Measurements from ENCODE around the gene CBARP. TPM values are rescaled to one million over a fixed set of nuclear protein-coding genes. Genes with fewer than 3 reads are reported as not detected.

CBARP gene
- total RNA-seq, 2 experiments from 2014 or later, result 0.33 to 0.46 TPM

DNA sequence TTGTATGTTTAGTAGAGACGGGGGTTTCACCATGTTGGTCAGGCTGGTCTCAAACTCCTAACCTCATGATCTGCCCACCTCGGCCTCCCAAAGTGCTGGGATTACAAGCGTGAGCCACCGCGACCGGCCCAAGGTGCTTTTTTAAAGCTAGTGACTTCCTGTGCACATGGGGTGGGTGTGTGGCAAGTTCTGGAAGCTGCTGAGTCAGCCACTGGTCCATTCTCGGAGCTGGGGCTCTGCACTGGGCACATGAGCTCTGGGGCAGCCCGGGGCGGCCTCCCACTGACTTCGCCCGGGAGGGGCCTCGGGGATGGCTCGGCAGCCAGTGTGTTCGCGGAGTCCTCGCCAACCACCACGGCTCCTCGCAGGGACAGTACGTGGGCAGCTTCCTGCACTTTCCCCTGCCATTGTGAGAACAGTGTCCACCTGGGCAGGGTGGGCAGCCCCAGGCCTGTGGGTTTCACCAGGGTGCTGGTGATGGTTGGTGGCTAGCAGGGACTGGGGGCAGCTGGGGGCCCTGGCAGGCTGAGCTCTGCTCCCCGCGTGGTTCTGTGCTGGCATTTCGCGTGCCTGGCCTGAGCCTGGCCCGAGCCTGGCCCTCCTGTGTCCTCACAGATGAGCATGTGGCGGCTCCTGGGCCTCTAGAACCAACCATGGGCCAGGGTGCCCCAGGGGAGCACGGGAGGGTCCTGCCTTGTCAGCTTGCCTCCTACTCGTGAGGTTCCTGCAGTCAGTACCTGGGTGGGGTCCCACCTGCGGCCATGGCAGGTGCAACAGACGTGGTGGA lies 12.2 kb downstream of the CBARP start:
- Mint-ChIP-seq H3K27ac (no peak overlapping the region), H3K4me3 (no peak overlapping the region), H3K9me3 (no peaks in the 10 kb centered on the region), H3K36me3 (peaks cover 2% of the 10 kb centered on the region), H3K27me3 (no peaks in the 10 kb centered on the region), H3K4me1 (no peaks in the 10 kb centered on the region)
- DNase-seq, result no peak

DNA sequence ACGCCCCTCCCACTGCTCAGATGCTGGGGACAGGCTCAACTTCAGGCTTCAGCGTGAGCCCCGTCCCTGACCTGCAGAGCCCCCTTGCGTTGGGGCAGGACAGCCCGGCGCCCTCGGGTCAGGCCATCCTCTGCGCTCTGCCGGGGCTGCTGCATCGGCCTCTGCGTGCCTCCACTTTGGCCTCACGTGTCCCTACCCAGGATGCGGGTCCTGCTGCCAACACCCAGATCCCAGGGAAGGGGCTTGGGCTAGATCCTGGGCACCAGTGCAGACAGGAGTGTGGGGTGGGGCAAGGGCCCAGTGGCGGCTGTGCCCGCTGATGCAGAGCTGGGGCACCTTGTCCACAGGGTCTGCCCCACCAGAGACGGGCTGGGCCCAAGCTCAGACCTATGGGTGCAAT lies 13.0 kb downstream of the CBARP start:
- Mint-ChIP-seq H3K9me3 (no peaks in the 10 kb centered on the region), H3K27me3 (no peaks in the 10 kb centered on the region), H3K27ac (no peak overlapping the region), H3K4me3 (no peak overlapping the region), H3K36me3 (peaks cover 2% of the 10 kb centered on the region), H3K4me1 (no peaks in the 10 kb centered on the region)
- DNase-seq, result no peak

DNA sequence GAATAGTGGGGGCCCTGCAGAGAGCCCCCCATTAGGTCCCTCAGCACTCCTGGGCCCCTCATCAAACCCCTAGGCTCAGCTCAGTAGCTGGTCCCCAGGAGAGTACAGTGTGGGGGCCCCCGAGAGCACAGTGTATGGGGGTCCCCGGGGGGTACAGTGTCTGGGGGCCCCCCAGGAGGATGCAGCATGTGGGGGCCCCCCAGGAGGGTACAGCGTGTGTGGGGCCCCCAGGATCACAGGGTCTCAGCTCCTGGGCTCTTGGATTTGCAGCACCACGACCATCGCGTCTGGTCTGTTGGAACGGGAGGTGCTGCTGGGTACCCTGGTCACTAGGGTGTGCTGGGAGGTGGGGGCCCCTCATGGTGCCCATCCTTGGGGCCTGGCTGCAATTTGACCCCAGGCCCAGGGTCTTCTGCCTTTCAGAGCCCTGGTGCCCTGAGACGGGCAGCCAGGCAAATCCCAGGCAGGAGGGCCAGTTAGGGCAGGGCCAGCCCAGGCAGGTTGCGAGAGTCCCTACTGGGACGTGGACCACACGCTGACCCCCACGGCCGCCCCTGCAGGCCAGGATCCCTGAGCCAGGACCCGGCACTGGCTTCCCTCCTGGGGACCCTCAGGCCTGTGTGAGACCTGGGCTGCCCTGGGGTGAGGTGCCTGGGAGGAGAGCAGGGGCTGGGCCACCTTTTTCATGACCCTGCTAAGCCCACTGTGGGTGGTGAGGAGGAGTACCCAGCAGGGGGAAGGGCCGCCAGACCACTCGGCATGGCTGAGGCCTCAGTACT lies 13.6 kb downstream of the CBARP start:
- Mint-ChIP-seq H3K36me3 (peaks cover 2% of the 10 kb centered on the region), H3K27me3 (no peaks in the 10 kb centered on the region), H3K4me1 (no peaks in the 10 kb centered on the region), H3K9me3 (no peaks in the 10 kb centered on the region), H3K4me3 (no peak overlapping the region), H3K27ac (no peak overlapping the region)
- no peak for DNase-seq

DNA sequence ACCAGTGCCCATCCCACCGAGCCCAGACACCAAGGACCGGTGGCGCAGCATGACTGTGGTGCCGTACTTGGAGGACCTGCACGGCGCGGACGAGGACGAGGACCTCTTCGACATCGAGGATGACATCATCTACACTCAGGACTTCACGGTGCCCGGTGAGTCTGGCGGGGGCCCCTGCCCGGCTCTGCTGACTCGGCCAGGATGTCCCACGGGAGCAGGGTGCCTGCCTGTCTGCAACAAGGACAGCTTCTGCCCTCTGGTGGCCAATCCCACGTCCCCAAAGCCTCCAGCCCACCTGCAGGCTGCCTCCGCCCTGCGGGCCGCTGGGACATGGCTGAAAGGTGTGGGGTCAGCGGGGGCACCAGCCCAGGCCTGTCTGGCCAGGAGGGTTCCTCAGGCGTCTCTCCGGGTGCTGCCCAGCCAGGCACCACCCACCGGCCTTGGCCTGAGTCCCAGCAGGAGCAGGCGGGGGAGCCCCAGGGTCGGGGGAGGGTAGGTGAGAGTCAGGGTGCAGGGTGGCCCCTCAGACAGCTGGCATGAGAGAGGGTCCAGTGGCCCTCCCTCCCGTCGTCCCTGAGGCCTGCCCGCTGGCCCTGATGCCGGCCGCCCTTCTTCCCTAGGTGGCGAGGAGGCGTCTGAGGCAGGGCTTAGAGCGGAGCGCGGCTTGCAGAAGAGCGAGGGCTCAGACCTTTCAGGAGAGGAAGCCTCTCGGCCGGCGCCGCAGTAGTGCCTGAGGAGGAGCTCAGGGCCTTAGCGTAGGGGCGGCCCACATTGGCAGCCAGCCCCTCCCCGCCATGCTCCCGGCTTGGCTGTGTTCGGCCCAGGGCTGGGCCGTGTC lies 14.6 kb downstream of the CBARP start:
- no peaks in the 10 kb centered on the region for H3K4me1 Mint-ChIP-seq
- no peak for DNase-seq
- no peak overlapping the region for H3K27ac Mint-ChIP-seq
- no peak overlapping the region for H3K4me3 Mint-ChIP-seq
- no peaks in the 10 kb centered on the region for H3K9me3 Mint-ChIP-seq
- H3K36me3 Mint-ChIP-seq, result peaks cover 2% of the 10 kb centered on the region
- no peaks in the 10 kb centered on the region for H3K27me3 Mint-ChIP-seq

DNA sequence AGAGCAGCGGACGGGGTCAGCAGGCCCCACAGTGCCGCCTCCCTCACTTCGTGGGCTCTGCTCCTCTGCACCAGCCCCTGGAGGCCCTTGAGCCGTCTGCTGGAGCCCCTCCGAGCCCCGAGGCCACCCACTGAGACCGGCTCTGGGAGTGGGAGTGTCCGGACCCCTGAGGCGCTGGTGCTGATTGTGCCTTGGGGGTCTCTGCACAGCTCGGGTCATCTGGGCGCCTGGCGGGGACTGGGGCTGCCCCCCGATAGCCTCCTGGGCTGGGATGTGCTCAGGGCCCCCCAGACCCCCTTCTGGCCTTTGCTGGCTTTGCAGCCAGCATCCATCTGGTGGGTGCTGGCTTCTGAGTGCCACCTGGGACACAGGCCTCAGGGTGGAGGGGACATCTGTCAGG lies 15.4 kb downstream of the CBARP start:
- no peaks in the 10 kb centered on the region for H3K36me3 Mint-ChIP-seq
- H3K4me1 Mint-ChIP-seq, result no peaks in the 10 kb centered on the region
- H3K27me3 Mint-ChIP-seq, result no peaks in the 10 kb centered on the region
- no peak overlapping the region for H3K4me3 Mint-ChIP-seq
- H3K27ac Mint-ChIP-seq, result no peak overlapping the region
- no peaks in the 10 kb centered on the region for H3K9me3 Mint-ChIP-seq
- no peak for DNase-seq

DNA sequence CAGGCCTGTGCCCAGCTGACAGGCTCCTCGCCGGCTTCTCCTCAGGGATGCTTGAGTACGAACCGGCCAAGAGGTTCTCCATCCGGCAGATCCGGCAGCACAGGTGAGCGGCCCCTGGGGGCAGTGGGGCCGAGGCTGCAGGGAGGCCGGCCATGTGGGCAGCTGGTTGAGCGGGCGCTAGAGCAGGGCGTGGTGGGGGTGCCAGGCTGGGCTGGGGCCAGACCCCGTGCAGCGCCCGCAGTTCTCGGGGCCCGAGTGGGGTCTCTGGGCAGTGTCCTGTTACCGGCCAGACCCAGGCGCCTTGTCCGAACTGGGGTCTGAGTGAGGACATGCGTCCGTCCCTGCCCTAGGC lies 15.9 kb downstream of the CBARP start:
- no peaks in the 10 kb centered on the region for H3K36me3 Mint-ChIP-seq
- no peak overlapping the region for H3K4me3 Mint-ChIP-seq
- H3K9me3 Mint-ChIP-seq, result no peaks in the 10 kb centered on the region
- H3K27me3 Mint-ChIP-seq, result no peaks in the 10 kb centered on the region
- H3K27ac Mint-ChIP-seq, result no peak overlapping the region
- DNase-seq, result no peak
- H3K4me1 Mint-ChIP-seq, result no peaks in the 10 kb centered on the region

DNA sequence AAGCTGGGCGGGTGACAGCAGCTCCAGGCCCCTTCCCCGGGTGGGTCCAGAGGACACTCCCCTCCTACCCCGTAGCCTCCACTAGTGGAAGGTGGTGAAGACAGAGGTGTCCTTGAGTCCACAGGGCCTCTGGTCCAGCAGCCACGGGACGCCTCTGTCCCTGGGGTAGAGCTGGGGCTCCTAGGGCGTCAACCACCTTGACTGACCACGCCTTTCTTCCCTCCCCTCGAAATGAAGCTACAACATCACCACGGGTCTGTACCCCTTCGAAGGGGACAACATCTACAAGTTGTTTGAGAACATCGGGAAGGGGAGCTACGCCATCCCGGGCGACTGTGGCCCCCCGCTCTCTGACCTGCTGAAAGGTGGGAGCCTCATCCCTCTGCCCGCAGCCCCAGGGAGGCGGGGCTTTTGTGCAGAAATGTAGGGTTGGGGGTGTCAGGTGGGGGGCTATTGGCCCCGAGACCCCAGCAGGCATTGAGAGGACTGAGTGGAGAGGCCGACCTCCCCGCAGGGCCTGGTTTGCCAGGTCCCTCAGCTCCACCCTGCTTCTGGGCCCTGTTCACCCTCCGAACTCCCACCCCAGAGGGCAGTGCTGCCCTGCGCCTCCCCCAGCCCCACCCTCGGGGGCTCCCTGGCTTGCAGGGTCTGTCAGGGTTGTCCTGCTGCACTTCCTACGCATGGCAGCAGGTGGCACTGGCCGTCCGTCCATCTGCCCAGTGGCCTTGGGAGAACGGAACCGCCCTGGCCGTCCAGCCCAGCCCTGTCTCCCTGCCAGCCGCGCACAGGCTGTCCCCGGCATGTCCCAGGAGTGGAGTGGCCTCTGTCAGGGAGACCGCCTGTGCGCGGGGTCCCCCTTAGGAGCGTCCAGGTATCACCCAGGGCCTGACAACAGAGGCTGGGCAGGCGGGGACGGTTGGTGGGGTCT lies 16.6 kb downstream of the CBARP start:
- H3K27me3 Mint-ChIP-seq, result no peaks in the 10 kb centered on the region
- H3K36me3 Mint-ChIP-seq, result no peaks in the 10 kb centered on the region

DNA sequence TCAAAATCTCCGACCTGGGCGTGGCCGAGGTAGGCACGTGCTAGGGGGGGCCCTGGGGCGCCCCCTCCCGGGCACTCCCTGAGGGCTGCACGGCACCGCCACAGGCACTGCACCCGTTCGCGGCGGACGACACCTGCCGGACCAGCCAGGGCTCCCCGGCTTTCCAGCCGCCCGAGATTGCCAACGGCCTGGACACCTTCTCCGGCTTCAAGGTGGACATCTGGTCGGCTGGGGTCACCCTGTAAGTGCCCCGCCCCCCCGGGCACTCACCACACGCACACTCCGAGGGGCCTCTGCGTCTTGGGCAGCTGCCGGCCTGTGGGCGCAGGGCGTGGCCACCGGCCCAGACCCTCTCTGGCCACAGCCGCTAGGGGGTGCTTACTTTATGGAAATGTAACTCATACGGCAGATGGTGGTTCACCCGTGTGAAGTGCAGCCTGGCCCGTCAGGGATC lies 17.3 kb downstream of the CBARP start:
- Mint-ChIP-seq H3K27ac (no peak overlapping the region), H3K27me3 (no peaks in the 10 kb centered on the region), H3K36me3 (no peaks in the 10 kb centered on the region), H3K4me3 (no peak overlapping the region), H3K4me1 (no peaks in the 10 kb centered on the region), H3K9me3 (no peaks in the 10 kb centered on the region)
- no peak for DNase-seq

More for the DNA sequence above, 16.6 kb downstream of the CBARP start:
- Mint-ChIP-seq H3K27ac (no peak overlapping the region), H3K9me3 (no peaks in the 10 kb centered on the region), H3K4me3 (no peak overlapping the region), H3K4me1 (no peaks in the 10 kb centered on the region)
- no peak for DNase-seq

DNA sequence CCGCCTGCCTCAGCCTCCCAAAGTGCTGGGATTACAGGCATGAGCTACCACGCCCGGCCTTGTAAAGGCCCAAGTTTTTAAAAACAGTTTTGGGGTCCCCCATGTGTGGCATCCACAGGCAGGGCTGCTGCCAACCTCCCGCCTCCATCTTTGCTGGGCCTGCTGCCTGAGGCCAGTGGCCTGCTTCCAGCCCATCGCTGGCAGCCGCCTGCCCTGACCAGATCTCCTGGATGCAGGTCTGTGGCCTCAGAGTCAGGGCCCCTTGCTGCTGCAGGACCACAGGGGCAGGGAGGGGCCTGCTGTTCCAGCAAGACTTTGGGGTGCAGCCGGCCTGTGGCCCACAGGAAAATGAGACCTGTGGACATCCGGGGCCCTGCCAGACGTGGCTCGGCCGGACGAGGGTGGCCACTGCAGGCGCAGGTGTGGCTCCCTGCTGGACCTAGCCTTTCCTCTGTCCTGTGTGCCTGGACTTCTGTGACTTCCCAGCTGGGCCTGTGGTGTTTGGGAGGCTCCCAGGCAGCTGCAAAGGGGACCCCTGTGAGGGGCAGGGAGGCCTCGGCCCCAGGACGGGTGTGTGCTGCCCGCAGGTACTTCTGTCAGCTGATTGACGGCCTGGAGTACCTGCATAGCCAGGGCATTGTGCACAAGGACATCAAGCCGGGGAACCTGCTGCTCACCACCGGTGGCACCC lies 17.9 kb downstream of the CBARP start:
- H3K27me3 Mint-ChIP-seq, result no peaks in the 10 kb centered on the region
- no peaks in the 10 kb centered on the region for H3K36me3 Mint-ChIP-seq
- H3K4me3 Mint-ChIP-seq, result no peak overlapping the region
- no peaks in the 10 kb centered on the region for H3K4me1 Mint-ChIP-seq
- no peaks in the 10 kb centered on the region for H3K9me3 Mint-ChIP-seq
- no peak for DNase-seq
- H3K27ac Mint-ChIP-seq, result no peak overlapping the region

DNA sequence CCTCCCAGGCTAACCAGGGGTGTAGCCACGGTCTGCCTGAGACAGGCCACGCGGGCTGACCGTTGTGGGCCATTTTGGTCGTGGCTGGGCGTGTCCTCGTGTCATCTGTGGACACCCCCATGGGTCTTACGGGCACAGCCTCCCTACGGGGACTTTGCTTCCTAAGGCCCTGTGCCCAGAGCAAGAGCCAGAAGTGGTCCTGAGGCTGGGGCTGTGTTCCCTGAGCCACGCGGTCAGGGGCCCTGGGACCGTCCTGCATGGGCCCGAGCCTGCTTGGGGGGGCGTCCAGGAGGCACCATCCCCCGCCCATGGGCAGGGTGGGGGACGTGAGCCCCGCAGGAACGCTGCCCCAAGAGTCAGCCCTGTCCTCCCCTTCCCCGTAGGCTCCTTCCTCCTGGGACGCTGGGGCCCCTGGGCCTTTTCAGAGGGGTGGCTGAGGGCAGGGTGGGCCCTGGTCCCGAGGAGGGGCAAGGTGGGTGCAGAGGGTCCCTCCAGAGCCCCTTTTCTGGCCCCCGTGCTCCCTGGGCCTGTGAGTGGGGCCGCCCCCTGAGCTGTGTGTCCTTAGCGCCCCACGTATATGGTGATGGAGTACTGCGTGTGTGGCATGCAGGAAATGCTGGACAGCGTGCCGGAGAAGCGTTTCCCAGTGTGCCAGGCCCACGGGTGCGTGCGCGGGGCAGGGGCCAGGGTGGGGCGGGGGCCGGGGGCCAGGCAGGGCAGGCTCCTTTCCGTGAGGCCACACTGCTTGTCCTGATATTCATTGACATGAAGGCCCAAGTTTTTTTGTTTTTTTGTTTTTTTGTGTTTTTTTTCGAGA lies 18.8 kb downstream of the CBARP start:
- no peaks in the 10 kb centered on the region for H3K27me3 Mint-ChIP-seq
- no peaks in the 10 kb centered on the region for H3K9me3 Mint-ChIP-seq
- peaks cover 4% of the 10 kb centered on the region for H3K4me1 Mint-ChIP-seq
- no peak for DNase-seq
- H3K36me3 Mint-ChIP-seq, result peaks cover 2% of the 10 kb centered on the region
- H3K4me3 Mint-ChIP-seq, result no peak overlapping the region
- no peak overlapping the region for H3K27ac Mint-ChIP-seq

DNA sequence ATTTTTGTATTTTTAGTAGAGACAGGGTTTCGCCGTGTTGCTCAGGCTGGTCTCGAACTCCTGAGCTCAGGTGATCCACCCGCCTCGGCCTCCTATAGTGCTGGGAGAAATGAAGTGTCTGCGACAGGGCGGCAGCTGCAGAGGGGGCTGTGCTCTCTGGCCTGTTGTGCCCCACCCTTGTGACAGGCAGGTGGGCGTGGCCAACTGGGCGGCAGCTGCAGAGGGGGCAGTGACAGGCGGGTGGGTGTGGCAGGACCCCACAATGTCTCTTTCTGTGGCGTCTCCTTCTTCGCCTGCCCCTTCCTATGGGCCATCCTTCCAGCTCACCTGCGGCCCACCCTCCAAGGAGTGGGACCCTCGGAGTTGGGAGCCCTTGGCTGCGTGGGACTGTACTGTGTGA lies 20.4 kb downstream of the CBARP start:
- no peaks in the 10 kb centered on the region for H3K27me3 Mint-ChIP-seq
- H3K36me3 Mint-ChIP-seq, result peaks cover 9% of the 10 kb centered on the region
- no peak for DNase-seq
- H3K27ac Mint-ChIP-seq, result no peak overlapping the region
- H3K9me3 Mint-ChIP-seq, result no peaks in the 10 kb centered on the region
- peaks cover 13% of the 10 kb centered on the region for H3K4me1 Mint-ChIP-seq
- H3K4me3 Mint-ChIP-seq, result no peak overlapping the region

DNA sequence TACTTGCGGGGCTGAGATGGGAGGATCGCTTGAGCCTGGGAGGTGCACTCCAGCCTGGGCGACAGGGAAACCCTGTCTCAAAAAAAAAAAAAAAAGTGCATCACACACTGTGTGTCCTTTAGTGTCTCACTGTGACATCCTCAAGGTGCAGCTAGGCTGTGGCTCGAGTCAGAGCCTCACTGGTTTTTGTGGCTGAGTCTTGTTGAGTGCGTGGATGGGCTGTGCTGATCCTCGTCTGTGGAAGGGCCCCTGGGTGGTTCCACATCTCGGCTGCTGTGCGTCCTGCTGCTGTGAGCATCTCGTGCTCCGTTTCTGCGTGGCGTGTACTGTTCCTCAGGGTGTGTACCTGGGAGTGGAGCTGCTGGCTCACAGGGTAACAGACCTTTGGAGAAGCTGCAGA lies 21.0 kb downstream of the CBARP start:
- H3K4me3 Mint-ChIP-seq, result no peak overlapping the region
- DNase-seq, result no peak
- H3K9me3 Mint-ChIP-seq, result no peaks in the 10 kb centered on the region
- no peaks in the 10 kb centered on the region for H3K27me3 Mint-ChIP-seq
- peaks cover 9% of the 10 kb centered on the region for H3K36me3 Mint-ChIP-seq
- peaks cover 13% of the 10 kb centered on the region for H3K4me1 Mint-ChIP-seq
- no peak overlapping the region for H3K27ac Mint-ChIP-seq
